Esophagus squamous epithelium (tissue), 5 donors: ENCODE data around the gene DARS1. TPM values are rescaled to one million over a fixed set of nuclear protein-coding genes. Genes with fewer than 3 reads are reported as not detected.

Experiments used
- DNase-seq: peaks from one replicate; lab custom pipeline; 2025; lab: John Stamatoyannopoulos, UW
- H3K27ac ChIP-seq, 4 donors: fragments of 200-600 bp; sonication (generic); one replicate each; pipeline ENCODE4 v1.5.1; 2016 to 2019; ENCODE audit warnings: mild to moderate bottlenecking in 1 of 4
- H3K27me3 ChIP-seq, 4 donors: fragments of 200-600 bp; sonication (generic); 1 replicate in 3 of 4; 2 replicates in 1 of 4; pipeline versions ENCODE4 v1.5.1 to v1.6.0; 2017 to 2021; ENCODE audit warnings: antibody characterized with exemption in 1 of 4
- H3K36me3 ChIP-seq, 3 donors: fragments of 200-600 bp; sonication (generic); one replicate each; pipeline ENCODE4 v1.5.1; 2016 to 2019
- H3K4me1 ChIP-seq, 3 donors: fragments of 200-600 bp; sonication (generic); one replicate each; pipeline ENCODE4 v1.5.1; 2017 to 2019
- H3K4me3 ChIP-seq, 4 donors: fragments of 200-600 bp; sonication (generic); 1 replicate in 3 of 4; 2 replicates in 1 of 4; pipeline ENCODE4 v1.5.1; 2016 to 2019; ENCODE audit warnings: mild to moderate bottlenecking in 2 of 4, moderate library complexity in 1 of 4
- H3K9me3 ChIP-seq, 3 donors: fragments of 200-600 bp; sonication (generic); one replicate each; pipeline ENCODE4 v1.5.1; 2016 to 2019
- CTCF ChIP-seq, 6 experiments: fragments of 450-650 bp in 4 of 6; fragments of 200-600 bp in 2 of 6; sonication (generic) in 2 of 6; IDR thresholded peaks; one replicate each; pipeline ENCODE4 v1.5.1; 2016 to 2019; ENCODE audit warnings: antibody characterized with exemption in 6 of 6, mild to moderate bottlenecking in 4 of 6, moderate library complexity in 4 of 6
- POLR2A ChIP-seq, 4 donors: fragments of 450-650 bp; IDR thresholded peaks; one replicate each; pipeline ENCODE4 v1.6.1; 2017; ENCODE audit warnings: antibody characterized with exemption in 4 of 4, mild to moderate bottlenecking in 4 of 4, moderate library complexity in 3 of 4
- WGBS, 2 donors: methylation state at CpG; one replicate each; pipeline ENCODE4 v1.1.5; 2018; 5-methylcytosine and 5-hydroxymethylcytosine counted together
- intact Hi-C: fragments of 100-400 bp; cut with DNase I; formaldehyde crosslinking; loops from one replicate; pipeline ENCODE4 v1.15.0; 2022
- total RNA-seq, 4 donors: library from RNA; depleted of rRNA; stranded (reverse); fragments of >200 nt; gene quantifications; one replicate each; pipeline ENCODE4 v1.1.0, GENCODE V29; 2016
- donor health status: DM: yes; HTN: yes; CAD: no.

The DARS1 gene
- total RNA-seq, 4 donors from 2014 or later: 38.4 to 104 (median 84.3) TPM

GRCh38 chr2:136016836-136017235 is 31.4 kb upstream of the DARS1 start:
- intact Hi-C loops: no loop called here
- H3K27me3 ChIP-seq: peaks cover 0 to 32% (median 0%) of the 10 kb centered on the region in 4 donors
- 80% methylated on average over 3 of the region's 3 CpGs for WGBS, 2 donors
- TF ChIP-seq POLR2A (IDR thresholded peaks at IDR 0.05): no peak
- no peak for TF ChIP-seq CTCF (IDR thresholded peaks at IDR 0.05)
- H3K9me3 ChIP-seq: no peaks in the 10 kb centered on the region
- no peak overlapping the region for H3K27ac ChIP-seq
- H3K36me3 ChIP-seq: no peaks in the 10 kb centered on the region
- DNase-seq: no peak
- H3K4me1 ChIP-seq: peaks cover 0 to 7% (median 3%) of the 10 kb centered on the region in 3 donors
- no peak overlapping the region for H3K4me3 ChIP-seq

GRCh38 chr2:136016427-136016826 is 31.0 kb upstream of the DARS1 start:
- WGBS, 2 donors: 62 to 73% methylated on average over 2 of the region's 2 CpGs
- Histone ChIP-seq H3K4me1 (peaks cover 0 to 7% (median 3%) of the 10 kb centered on the region in 3 donors), H3K27ac (no peak overlapping the region), H3K4me3 (no peak overlapping the region), H3K9me3 (no peaks in the 10 kb centered on the region), H3K36me3 (no peaks in the 10 kb centered on the region), H3K27me3 (peaks cover 0 to 32% (median 0%) of the 10 kb centered on the region in 4 donors)
- no peak for TF ChIP-seq POLR2A (IDR thresholded peaks at IDR 0.05)
- no peak for TF ChIP-seq CTCF (IDR thresholded peaks at IDR 0.05)
- intact Hi-C loops: no loop called here
- DNase-seq: no peak

GRCh38 chr2:136015699-136016098 is 30.3 kb upstream of the DARS1 start:
- peaks cover 0 to 7% (median 3%) of the 10 kb centered on the region in 3 donors for H3K4me1 ChIP-seq
- H3K4me3 ChIP-seq: no peak overlapping the region
- WGBS, 2 donors: 64 to 79% methylated on average over 1 of the region's 1 CpG
- peaks cover 0 to 26% (median 0%) of the 10 kb centered on the region in 4 donors for H3K27me3 ChIP-seq
- no peaks in the 10 kb centered on the region for H3K9me3 ChIP-seq
- TF ChIP-seq CTCF (IDR thresholded peaks at IDR 0.05) (no peak), POLR2A (IDR thresholded peaks at IDR 0.05) (no peak)
- DNase-seq: no peak
- intact Hi-C loops: no loop called here
- H3K36me3 ChIP-seq: no peaks in the 10 kb centered on the region
- H3K27ac ChIP-seq: no peak overlapping the region

- TF ChIP-seq CTCF (IDR thresholded peaks at IDR 0.05) (no peak), POLR2A (IDR thresholded peaks at IDR 0.05) (no peak)
- intact Hi-C loops: no loop called here
- Histone ChIP-seq H3K36me3 (no peaks in the 10 kb centered on the region), H3K27me3 (peaks cover 0 to 25% (median 0%) of the 10 kb centered on the region in 4 donors), H3K4me3 (no peak overlapping the region), H3K4me1 (peaks cover 0 to 7% (median 3%) of the 10 kb centered on the region in 3 donors), H3K27ac (peak overlapping the region in 1 of 4 donors; percentile 12), H3K9me3 (no peaks in the 10 kb centered on the region)
- DNase-seq: no peak
- 80 to 85% methylated on average over 1 to 2 of the region's 2 CpGs for WGBS, 2 donors
Measured at GRCh38 chr2:136014411-136014810, 29.0 kb upstream of the DARS1 start.

GRCh38 chr2:136013955-136014354 is 28.5 kb upstream of the DARS1 start:
- intact Hi-C loops: no loop called here
- no peak overlapping the region for H3K4me3 ChIP-seq
- WGBS, 2 donors: 31 to 68% methylated on average over 3 to 4 of the region's 4 CpGs

More at GRCh38 chr2:136013955-136014354, 28.5 kb upstream of the DARS1 start:
- peaks cover 0 to 20% (median 0%) of the 10 kb centered on the region in 4 donors for H3K27me3 ChIP-seq
- H3K4me1 ChIP-seq: peaks cover 0 to 7% (median 3%) of the 10 kb centered on the region in 3 donors
- no peaks in the 10 kb centered on the region for H3K36me3 ChIP-seq
- DNase-seq: no peak
- TF ChIP-seq CTCF (IDR thresholded peaks at IDR 0.05) (no peak), POLR2A (IDR thresholded peaks at IDR 0.05) (no peak)
- H3K27ac ChIP-seq: peak overlapping the region in 1 of 4 donors; percentile 12
- no peaks in the 10 kb centered on the region for H3K9me3 ChIP-seq
